Stimulated activated naive B cell treated with anti-CD40 and anti-IgM and Interleukin-4, amounts not matched to agents 10 μg/mL and 1 μg/mL and 100 μg/mL, for 72 hours (primary cell): ENCODE results near the gene CAPZB.

ENCODE experiments used
- ATAC-seq, 2 donors: fragments of 150-1000 bp; cut with Tn5 transposase; replicated peaks; 2 replicates each; pipeline ENCODE4 v1.10.0; 2021; ENCODE audit warnings: moderate library complexity in 1 of 2
- DNase-seq: peaks from one replicate; pipeline ENCODE4 v3.0.0; 2021
- H3K27ac Mint-ChIP-seq: one replicate; pipeline ENCODE4 v1.8.0; 2022; ENCODE audit warnings: mild to moderate bottlenecking, mixed read lengths
- H3K27me3 Mint-ChIP-seq, 2 donors: one replicate each; pipeline ENCODE4 v1.8.0; 2022; ENCODE audit warnings: mixed read lengths in 2 of 2
- H3K36me3 Mint-ChIP-seq, 2 donors: one replicate each; pipeline ENCODE4 v1.8.0; 2022; ENCODE audit warnings: mixed read lengths in 2 of 2, mild to moderate bottlenecking in 1 of 2
- H3K4me1 Mint-ChIP-seq, 2 donors: one replicate each; pipeline ENCODE4 v1.8.0; 2022; ENCODE audit warnings: mixed read lengths in 2 of 2, mild to moderate bottlenecking in 1 of 2
- H3K4me3 Mint-ChIP-seq, 2 donors: one replicate each; pipeline ENCODE4 v1.8.0; 2022; ENCODE audit warnings: mild to moderate bottlenecking in 2 of 2, mixed read lengths in 2 of 2, moderate library complexity in 1 of 2
- H3K9me3 Mint-ChIP-seq, 2 donors: one replicate each; pipeline ENCODE4 v1.8.0; 2022; ENCODE audit warnings: mixed read lengths in 2 of 2, mild to moderate bottlenecking in 1 of 2

The CAPZB gene

DNA sequence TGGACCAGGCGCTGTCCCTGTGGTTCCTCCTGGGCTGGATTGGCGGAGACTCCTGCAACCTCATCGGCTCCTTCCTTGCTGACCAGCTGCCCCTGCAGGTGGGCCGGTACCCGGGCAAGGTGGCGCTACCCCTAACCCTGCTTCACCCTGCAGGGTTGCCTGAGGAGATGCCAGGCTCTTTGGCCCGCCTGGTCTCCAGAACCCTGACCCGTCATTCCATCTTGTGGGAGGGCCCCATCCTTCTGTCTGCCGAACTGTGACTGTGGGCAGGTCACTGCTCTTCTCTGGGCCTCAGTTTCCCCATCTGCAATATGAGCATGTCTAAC, 160.7 kb downstream of the CAPZB start:
- H3K9me3 Mint-ChIP-seq = no peaks in the 10 kb centered on the region

DNA sequence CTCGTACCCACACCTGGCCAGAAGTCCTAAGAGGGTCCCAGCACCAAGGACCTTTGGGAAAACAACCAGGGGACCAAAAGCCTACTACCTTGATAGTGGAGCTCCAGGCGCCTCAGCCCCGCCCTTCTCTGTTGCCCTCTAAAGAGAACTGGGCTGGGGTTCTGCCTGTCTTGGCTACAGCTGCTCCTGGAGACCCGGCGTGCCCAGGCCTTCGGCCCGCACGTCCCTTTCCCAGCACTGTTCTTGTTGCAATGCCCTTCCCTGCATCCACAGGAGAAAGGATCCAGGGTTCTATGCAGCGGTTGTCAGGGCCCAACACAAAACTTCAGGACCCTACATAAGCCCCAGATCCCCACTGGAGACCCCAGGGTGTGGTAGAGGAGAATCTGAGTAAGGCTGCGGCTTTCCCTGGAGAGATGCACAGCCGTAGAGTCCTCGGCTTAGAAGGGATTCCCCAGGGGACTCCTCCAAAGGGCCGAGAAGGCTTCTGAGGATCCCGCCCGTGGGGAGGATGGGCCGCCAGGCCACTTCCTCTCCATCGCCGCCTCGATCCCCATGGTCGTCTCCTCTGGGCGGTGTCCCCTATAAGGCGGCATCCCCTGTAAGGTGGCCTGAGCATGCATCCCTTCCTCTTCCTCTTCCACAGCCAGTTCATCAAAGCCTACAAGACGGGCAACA, 161.2 kb downstream of the CAPZB start:
- H3K4me3 Mint-ChIP-seq = no peak overlapping the region
- H3K27me3 Mint-ChIP-seq = no peaks in the 10 kb centered on the region
- no peaks in the 10 kb centered on the region for H3K9me3 Mint-ChIP-seq
- no peak overlapping the region for H3K27ac Mint-ChIP-seq
- DNase-seq (no peak), ATAC-seq (no peak)
- peaks cover 4 to 5% of the 10 kb centered on the region in 2 donors for H3K4me1 Mint-ChIP-seq
- H3K36me3 Mint-ChIP-seq = peaks cover 40 to 61% of the 10 kb centered on the region in 2 donors

More for the DNA sequence above, 160.7 kb downstream of the CAPZB start:
- Mint-ChIP-seq H3K36me3 (peaks cover 40 to 64% of the 10 kb centered on the region in 2 donors), H3K27me3 (no peaks in the 10 kb centered on the region), H3K27ac (no peak overlapping the region), H3K4me1 (peaks cover 4 to 5% of the 10 kb centered on the region in 2 donors), H3K4me3 (no peak overlapping the region)
- DNase-seq = no peak
- no peak for ATAC-seq

DNA sequence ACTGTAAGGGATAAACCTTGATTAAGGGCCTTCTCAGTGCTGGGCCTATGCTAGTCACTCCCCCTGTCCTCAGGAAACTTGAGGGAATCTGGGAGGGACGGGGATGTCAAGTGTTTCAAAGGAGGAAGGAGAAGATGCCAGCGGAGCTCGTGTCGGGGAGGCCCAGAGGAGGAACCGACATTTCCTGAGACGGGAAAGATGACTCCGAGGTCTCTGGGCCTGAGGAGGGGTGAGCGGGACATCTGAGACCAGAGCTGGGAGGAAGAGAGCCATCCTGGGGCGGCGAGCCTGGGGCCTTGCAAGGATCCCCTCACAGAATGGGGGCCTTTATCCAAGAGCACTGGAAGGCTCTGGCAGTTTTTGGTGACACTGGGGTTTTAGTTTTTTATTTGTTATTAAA, 162.9 kb downstream of the CAPZB start:
- Mint-ChIP-seq H3K27me3 (no peaks in the 10 kb centered on the region), H3K9me3 (no peaks in the 10 kb centered on the region), H3K4me1 (peaks cover 10 to 13% of the 10 kb centered on the region in 2 donors), H3K36me3 (peaks cover 33 to 56% of the 10 kb centered on the region in 2 donors), H3K4me3 (no peak overlapping the region), H3K27ac (no peak overlapping the region)
- no peak for ATAC-seq
- DNase-seq = no peak

DNA sequence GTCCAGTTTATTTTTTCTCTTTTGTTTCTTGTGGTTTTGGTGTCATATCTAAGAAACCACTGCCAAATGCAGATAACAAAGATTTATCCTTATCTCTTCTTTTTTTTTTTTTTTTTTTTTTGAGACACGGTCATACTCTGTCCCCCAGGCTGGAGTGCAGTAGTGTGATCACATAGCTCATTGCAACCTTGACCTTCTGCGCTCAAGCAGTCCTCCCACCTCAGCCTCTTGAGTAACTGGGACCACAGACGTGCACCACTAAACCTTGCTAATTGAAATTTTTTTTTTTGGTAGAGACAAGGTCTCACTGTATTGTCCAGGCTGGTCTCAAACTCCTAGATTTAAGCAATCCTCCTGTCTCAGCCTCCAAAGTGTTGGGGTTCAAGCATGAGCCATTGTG, 164.3 kb downstream of the CAPZB start:
- DNase-seq (no peak), ATAC-seq (no peak)
- Mint-ChIP-seq H3K4me3 (no peak overlapping the region), H3K4me1 (peaks cover 18 to 24% of the 10 kb centered on the region in 2 donors), H3K36me3 (peaks cover 23 to 44% of the 10 kb centered on the region in 2 donors), H3K27ac (no peak overlapping the region), H3K9me3 (no peaks in the 10 kb centered on the region), H3K27me3 (no peaks in the 10 kb centered on the region)

DNA sequence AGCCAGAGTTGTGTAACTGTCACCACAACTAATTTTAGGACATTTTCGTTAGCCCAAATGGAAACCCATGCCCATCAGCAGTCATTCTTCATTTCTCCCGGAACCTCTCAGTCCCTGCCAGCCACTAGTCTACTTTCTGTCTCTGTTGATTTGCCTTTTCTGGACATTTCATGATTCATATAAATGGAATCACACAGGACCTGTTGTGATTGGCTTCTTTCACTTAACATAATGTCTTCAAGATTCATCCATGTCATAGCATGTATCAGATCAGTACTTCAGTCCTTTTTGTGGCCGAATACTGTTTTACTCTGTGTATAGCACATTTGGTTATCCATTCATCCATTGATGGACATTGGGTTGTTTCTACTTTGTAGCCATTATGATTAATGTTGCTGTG, 166.1 kb downstream of the CAPZB start:
- H3K4me1 Mint-ChIP-seq = peaks cover 37 to 43% of the 10 kb centered on the region in 2 donors
- H3K36me3 Mint-ChIP-seq = peaks cover 17 to 41% of the 10 kb centered on the region in 2 donors
- DNase-seq = no peak
- no peaks in the 10 kb centered on the region for H3K9me3 Mint-ChIP-seq
- H3K27ac Mint-ChIP-seq = no peak overlapping the region
- no peaks in the 10 kb centered on the region for H3K27me3 Mint-ChIP-seq
- H3K4me3 Mint-ChIP-seq = no peak overlapping the region
- ATAC-seq = no peak

DNA sequence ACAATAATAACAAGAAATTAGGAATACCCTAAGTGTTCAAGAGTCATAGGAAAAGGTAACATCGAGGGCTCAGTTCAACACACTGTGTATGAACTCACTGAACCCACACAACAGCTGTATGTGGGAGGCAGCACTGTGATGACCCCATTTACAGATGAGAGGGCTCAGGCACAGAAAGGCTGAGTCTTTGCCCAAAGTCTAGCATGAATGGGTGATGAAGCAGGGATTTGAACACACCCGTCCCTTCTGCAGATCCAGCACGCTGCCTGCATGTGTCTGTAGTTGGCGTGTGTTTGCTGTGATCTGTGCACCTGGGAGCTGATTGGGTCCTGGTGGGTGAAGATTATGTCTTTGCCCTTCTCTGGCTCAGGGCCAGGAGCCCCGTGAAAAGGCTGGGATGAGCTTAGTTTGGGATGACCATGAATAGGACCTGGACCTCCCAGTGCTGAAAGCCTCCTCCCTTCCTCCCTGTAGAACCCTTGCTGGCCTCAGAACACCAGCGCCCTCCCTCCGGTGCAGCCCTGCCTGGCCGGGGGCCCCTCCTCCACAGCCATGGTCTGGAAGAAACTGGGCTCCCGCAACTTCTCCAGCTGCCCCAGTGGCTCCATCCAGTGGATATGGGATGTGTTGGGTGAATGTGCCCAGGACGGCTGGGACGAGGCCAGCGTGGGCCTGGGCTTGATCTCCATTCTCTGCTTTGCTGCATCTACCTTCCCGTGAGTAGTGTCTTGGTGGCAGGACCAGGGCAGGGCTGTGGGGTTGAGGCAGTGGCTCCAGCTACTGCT, 168.0 kb downstream of the CAPZB start:
- Mint-ChIP-seq H3K27ac (peak overlapping the region; percentile 67), H3K4me1 (peaks cover 48 to 55% of the 10 kb centered on the region in 2 donors), H3K9me3 (no peaks in the 10 kb centered on the region), H3K27me3 (no peaks in the 10 kb centered on the region), H3K36me3 (peaks cover 14 to 30% of the 10 kb centered on the region in 2 donors), H3K4me3 (no peak overlapping the region)
- no peak for ATAC-seq
- DNase-seq = no peak

DNA sequence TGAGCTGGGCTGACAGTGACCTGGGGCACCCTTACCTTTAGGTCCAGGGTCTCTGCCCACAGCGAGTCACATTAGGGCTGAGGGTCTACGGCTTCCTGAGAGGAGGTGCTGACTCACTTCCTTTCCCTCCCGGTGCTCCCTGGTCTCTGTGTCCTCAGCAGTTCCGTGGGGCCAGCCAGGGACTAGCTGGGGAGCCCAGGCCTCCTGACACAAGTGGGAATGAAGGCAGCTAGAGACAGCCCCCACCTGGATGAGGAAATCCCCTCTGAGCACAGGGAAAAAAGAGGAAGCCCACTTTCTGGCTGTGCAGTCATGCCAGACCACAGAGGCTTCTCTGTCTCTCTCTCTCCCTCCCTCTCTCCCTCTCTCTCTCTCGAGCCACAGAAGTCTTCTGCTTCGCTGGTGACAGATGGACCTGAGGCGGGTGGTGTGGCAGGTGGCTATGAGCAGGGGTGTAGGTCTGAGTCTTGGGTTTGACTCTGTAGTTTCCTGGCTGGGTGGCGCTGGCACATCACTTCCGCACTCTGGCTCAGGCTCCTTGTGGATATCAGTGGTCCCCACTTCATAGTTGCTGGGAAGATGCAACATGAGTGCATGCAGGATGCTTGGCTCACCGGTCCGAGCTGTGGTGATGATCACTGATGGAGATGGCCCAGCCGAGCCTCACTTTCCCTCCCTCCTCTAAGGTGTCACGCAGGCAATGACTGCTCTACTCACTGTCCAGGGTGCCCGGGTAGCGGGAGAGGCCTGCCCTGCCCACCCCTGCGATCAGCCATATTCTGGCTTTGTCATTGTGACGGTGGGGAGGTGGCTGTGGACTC, 169.8 kb downstream of the CAPZB start:
- Mint-ChIP-seq H3K4me3 (peak overlapping the region; percentile 43 to 49), H3K27me3 (no peaks in the 10 kb centered on the region), H3K36me3 (peaks cover 8 to 17% of the 10 kb centered on the region in 2 donors), H3K9me3 (no peaks in the 10 kb centered on the region), H3K27ac (peak overlapping the region; percentile 61), H3K4me1 (peaks cover 53 to 62% of the 10 kb centered on the region in 2 donors)
- ATAC-seq (peak; percentile 52 to 53), DNase-seq (peak; percentile 49)

DNA sequence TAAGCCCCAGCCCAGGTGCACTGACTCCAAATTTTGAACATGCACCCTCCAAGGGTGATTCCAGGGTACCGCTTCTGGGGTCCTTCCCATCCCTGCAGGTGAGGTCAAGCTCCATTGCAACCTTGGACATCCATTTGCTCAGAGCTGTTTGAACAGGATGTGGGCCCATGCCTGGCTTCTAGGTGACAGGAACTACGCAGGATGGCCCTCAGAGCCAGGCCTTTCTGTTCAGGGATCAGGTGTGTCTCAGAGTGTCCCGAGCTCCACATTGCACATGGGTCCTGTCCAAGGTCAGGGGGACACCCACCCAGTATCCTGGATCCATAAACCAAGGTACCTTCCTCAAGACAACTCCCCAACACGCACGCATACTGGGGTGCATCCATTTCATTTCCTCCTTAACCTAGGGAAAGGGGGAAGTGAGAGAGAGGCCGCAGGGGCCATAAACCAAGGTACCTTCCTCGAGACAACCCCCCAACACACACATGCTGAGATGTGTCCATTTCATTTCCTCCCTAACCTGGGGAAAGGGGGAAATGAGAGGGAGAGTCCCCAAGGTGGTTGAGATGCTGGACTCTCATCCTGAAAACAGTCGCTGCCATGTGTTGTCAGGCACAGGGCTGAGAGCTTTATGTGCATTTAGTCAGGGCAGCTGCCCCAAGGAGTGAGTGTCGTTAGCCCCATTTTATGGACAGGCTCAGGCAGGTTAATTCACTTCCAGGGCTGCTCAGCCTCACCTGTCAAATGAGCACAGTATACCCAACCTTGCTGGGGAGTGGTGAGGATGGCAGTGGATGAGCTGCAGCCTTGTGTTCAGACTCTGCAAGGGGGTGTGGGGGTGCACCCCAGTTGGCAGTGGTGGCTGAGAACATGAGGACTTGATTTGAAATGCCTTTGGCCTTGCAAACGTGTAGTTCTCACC, 171.1 kb downstream of the CAPZB start:
- Mint-ChIP-seq H3K27ac (peak overlapping the region; percentile 61), H3K36me3 (peaks cover 5 to 17% of the 10 kb centered on the region in 2 donors), H3K4me3 (peak overlapping the region in 1 of 2 donors; percentile 28), H3K4me1 (peaks cover 53 to 62% of the 10 kb centered on the region in 2 donors), H3K27me3 (no peaks in the 10 kb centered on the region), H3K9me3 (no peaks in the 10 kb centered on the region)
- DNase-seq (peak; percentile 29), ATAC-seq (peak; percentile 3 to 8)

DNA sequence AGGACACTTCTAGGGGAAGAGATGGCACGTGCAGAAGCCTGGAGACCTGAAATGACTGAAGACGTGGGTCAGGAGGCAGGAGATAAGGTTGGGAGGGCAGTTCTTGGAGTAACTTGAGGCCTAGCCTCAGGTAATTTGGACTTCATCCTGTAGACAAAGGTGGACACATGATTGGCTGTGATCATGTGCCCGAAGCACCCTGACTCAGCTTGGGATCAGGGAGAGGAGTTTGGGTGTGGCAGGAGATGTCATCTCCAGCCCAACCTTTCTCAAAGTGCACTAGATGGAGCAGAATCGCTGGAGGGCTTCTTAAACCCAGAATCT, 171.7 kb downstream of the CAPZB start:
- peaks cover 8 to 19% of the 10 kb centered on the region in 2 donors for H3K36me3 Mint-ChIP-seq
- no peaks in the 10 kb centered on the region for H3K9me3 Mint-ChIP-seq

DNA sequence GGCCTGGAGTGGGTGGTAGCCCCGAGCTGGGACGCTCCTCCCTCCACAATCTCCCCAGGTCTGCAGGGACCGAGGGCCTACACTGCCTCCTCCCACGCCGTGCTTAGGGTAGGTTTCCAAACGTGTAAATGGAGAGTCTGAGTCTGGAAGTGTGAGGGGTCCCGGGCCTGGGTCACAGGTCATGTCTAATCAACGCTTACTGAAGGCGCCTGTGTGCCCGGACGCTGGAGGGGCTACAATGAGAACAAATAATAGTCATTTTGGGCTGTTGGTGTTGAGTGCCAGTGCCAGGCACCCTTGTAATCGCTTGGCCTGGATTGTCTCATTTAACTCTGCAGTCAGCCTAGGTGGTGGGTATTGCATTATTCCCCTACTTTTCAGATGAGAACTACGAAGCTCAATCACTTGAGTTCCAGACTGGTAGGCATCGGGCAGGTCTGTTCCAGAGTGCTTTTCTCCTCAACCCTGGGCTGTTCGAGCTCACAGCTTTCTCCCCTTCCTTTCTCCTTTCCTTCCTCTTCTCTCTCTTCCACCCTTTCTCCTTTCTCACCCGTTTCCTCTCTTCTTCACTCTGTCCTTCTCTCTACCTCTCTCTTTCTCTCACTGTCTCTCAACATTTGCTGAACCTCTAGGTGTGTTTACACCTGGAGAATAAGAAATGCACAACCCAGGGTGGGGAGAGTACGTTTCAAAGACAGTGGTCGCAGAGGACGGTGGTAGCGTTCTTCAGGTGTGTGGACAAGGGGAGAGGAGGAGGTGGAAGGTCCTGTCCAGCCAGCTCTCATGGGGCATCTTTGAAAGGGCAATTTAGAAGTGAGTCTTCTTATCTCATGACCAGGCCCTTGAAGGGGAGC, 172.3 kb downstream of the CAPZB start:
- H3K27me3 Mint-ChIP-seq = no peaks in the 10 kb centered on the region
- peaks cover 49 to 62% of the 10 kb centered on the region in 2 donors for H3K4me1 Mint-ChIP-seq
- peak overlapping the region; percentile 85 for H3K27ac Mint-ChIP-seq
- peak overlapping the region; percentile 76 to 86 for H3K4me3 Mint-ChIP-seq
- peaks cover 8 to 19% of the 10 kb centered on the region in 2 donors for H3K36me3 Mint-ChIP-seq
- DNase-seq (no peak), ATAC-seq (peak; percentile 45 to 51)
- H3K9me3 Mint-ChIP-seq = no peaks in the 10 kb centered on the region

More for the DNA sequence above, 171.7 kb downstream of the CAPZB start:
- no peak for ATAC-seq
- Mint-ChIP-seq H3K4me3 (peak overlapping the region; percentile 76 to 86), H3K27me3 (no peaks in the 10 kb centered on the region), H3K27ac (peak overlapping the region; percentile 20), H3K4me1 (peaks cover 53 to 62% of the 10 kb centered on the region in 2 donors)
- DNase-seq = no peak

DNA sequence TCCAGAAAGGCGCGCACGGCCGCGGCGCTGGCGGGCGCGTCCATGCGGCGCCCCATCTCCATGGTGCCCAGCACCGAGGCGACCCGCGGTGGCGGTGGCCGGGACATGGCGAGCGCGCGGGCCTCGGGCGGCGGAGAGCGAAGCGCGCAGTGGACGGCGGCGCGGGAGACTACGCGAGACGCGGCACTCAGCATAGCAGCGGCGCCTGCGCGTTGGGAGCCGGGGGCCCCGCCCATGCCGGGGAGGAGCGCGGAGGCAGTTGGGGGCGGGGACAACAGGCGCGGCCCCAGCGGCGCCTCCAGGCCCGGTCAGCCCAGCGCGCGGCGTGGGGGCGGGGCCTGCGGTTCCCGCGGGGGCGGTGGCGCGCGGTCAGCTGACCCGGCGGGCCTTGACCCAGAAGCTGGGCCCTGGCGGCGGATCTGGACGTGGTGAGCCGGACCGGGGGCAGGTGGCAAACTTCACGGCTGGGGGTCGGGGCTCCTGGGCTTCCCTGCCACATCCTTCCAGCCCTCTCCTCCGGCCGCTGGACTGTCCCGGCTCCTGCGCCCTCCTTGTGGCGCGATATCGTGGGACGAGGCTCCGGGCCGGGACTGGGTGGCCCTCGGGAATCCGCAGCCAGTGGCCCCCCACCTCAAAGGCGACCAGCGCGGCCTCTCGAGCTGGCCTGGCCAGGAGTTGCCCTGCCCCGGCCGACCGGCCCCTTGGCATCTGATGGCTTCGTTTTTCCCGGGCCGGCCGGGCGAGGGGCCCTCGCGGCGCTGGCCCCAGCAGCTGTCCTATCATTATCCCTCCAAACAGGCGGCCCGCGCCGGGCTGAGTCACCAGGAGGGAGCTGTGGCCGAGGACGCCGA, 173.2 kb downstream of the CAPZB start, which contains the start of the genes AKR7A2 and SLC66A1:
Gene AKR7A2, minus strand, starts transcription at position 214 of the 851 bp plus-strand sequence. Its CDS starts 20 bp downstream, at position 194.
Gene SLC66A1, plus strand, starts transcription at position 396 of the 851 bp plus-strand sequence. CDS start 5,352 bp downstream, outside the sequence.
- peak; percentile 78 to 90 for ATAC-seq
- Mint-ChIP-seq H3K36me3 (peaks cover 15 to 27% of the 10 kb centered on the region in 2 donors), H3K9me3 (no peaks in the 10 kb centered on the region), H3K4me3 (peak within 1 kb of the TSS; percentile 85 to 86), H3K27ac (peak within 1 kb of the TSS; percentile 85), H3K4me1 (peaks cover 46 to 54% of the 10 kb centered on the region in 2 donors), H3K27me3 (no peaks in the 10 kb centered on the region)
- DNase-seq = peak; percentile 87

DNA sequence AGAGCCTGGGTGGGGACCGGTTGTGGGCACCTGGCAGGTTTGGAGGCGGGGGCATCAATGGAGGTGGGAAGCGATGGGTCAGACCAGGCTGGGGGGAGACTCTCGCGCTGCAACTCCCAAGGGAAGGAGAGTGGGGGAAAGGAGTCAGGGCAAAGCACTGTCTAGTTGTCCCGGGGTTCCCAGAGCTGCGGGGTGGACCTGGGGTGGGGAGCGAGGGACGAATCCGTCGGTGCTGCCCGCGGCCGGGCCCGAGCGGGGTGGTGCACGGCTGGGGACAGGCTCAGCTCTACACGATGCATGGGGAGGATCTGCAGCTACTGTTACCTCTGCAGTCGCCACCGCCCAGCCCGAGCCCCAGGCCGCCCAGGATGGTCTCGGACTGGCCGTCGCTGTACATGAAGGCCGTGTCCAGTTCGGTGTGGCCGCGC, 173.8 kb downstream of the CAPZB start:
- H3K4me3 Mint-ChIP-seq = peak overlapping the region; percentile 85 to 86
- H3K4me1 Mint-ChIP-seq = peaks cover 45 to 47% of the 10 kb centered on the region in 2 donors
- ATAC-seq (peak; percentile 16 to 17), DNase-seq (no peak)
- no peaks in the 10 kb centered on the region for H3K27me3 Mint-ChIP-seq
- H3K27ac Mint-ChIP-seq = peak overlapping the region; percentile 53
- H3K9me3 Mint-ChIP-seq = no peaks in the 10 kb centered on the region
- H3K36me3 Mint-ChIP-seq = peaks cover 19 to 34% of the 10 kb centered on the region in 2 donors
